Amniotic epithelial cell (primary cell): ENCODE results near the gene LCORL.
"Not testable (repeated sequence)": the region's sequence is repeated elsewhere in the genome, so short reads cannot be mapped to it uniquely, and the experiment has no call there.

Source experiments
- DNase-seq: peaks from one replicate; pipeline ENCODE4 v3.0.0-alpha.2; 2010; ENCODE audit warnings: low read depth

Gene LCORL

GRCh38 chr4:18020145-18020670, 1.3 kb downstream of the LCORL start:
- peak; percentile 24 for DNase-seq

- DNase-seq = no peak
Measured at GRCh38 chr4:18014269-18014668, 7.3 kb downstream of the LCORL start.

- no peak for DNase-seq
Measured at GRCh38 chr4:18012807-18013462, 8.6 kb downstream of the LCORL start.

- peak; percentile 10 for DNase-seq
Measured at GRCh38 chr4:18012134-18012806, 9.3 kb downstream of the LCORL start.

GRCh38 chr4:18007625-18008024, 13.9 kb downstream of the LCORL start:
- no peak for DNase-seq

- DNase-seq = not testable (repeated sequence)
Measured at GRCh38 chr4:18006432-18006831, 15.1 kb downstream of the LCORL start.

- no peak for DNase-seq
Measured at GRCh38 chr4:17997129-17997528, 24.4 kb downstream of the LCORL start.

GRCh38 chr4:17995165-17995564, 26.4 kb downstream of the LCORL start:
- DNase-seq = no peak

- no peak for DNase-seq
Measured at GRCh38 chr4:17985832-17986231, 35.7 kb downstream of the LCORL start.

- peak; percentile 26 for DNase-seq
Measured at GRCh38 chr4:17981063-17981462, 40.5 kb downstream of the LCORL start.

GRCh38 chr4:17968721-17969120, 52.8 kb downstream of the LCORL start:
- DNase-seq = no peak

- no peak for DNase-seq
Measured at GRCh38 chr4:17967078-17967477, 54.5 kb downstream of the LCORL start.

- no peak for DNase-seq
Measured at GRCh38 chr4:17966312-17966711, 55.2 kb downstream of the LCORL start.

- no peak for DNase-seq
Measured at GRCh38 chr4:17964576-17964975, 57.0 kb downstream of the LCORL start.

GRCh38 chr4:17962171-17962570, 59.4 kb downstream of the LCORL start:
- no peak for DNase-seq

GRCh38 chr4:17961249-17961648, 60.3 kb downstream of the LCORL start:
- DNase-seq = no peak

- peak; percentile 8 for DNase-seq
Measured at GRCh38 chr4:17958181-17958580, 63.4 kb downstream of the LCORL start.

- DNase-seq = peak; percentile 42
Measured at GRCh38 chr4:17957688-17958087, 63.9 kb downstream of the LCORL start.

- no peak for DNase-seq
Measured at GRCh38 chr4:17956245-17956644, 65.3 kb downstream of the LCORL start.

GRCh38 chr4:17945303-17945702, 76.3 kb downstream of the LCORL start:
- DNase-seq = no peak

- DNase-seq = peak; percentile 26
Measured at GRCh38 chr4:17941731-17942130, 79.8 kb downstream of the LCORL start.

- peak; percentile 59 for DNase-seq
Measured at GRCh38 chr4:17939054-17939453, 82.5 kb downstream of the LCORL start.

- peak; percentile 14 for DNase-seq
Measured at GRCh38 chr4:17934286-17934685, 87.3 kb downstream of the LCORL start.

GRCh38 chr4:17933126-17933525, 88.4 kb downstream of the LCORL start:
- DNase-seq = peak; percentile 8
